ENCODE results near the gene JAZF1.

JAZF1 gene

DNA sequence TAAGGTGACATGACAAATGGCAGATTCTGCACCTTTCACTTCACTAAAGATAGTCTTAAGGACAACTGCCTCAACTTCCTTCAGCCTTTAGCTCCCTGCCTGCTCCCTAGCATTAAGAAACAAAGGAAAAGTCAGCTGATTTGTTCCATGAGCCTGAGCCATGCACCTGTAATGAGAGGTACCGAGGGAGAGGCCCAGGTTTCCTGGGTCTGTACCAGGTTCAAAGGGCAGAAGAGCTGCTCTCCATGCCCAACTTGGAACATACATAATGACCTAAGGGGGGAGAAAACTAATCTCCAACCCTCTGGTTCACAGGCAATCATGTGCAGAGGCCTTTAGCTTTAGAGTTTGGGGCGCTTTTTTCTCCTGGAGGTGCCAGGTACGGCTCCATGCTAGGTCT, 111.2 kb downstream of the JAZF1 start:
- no peaks in the 10 kb centered on the region for H3K9me3 Mint-ChIP-seq
- H3K36me3 Mint-ChIP-seq: peaks cover 9% of the 10 kb centered on the region
- DNase-seq (ENCODE audit: low spot score in 2 of 2) (no peak), ATAC-seq (ENCODE audit: low read depth) (no peak)
- H3K27me3 Mint-ChIP-seq: no peaks in the 10 kb centered on the region
- peaks cover 17% of the 10 kb centered on the region for H3K4me1 Mint-ChIP-seq
- no peak overlapping the region for H3K4me3 Mint-ChIP-seq
- H3K27ac Mint-ChIP-seq: peak overlapping the region; percentile 42

DNA sequence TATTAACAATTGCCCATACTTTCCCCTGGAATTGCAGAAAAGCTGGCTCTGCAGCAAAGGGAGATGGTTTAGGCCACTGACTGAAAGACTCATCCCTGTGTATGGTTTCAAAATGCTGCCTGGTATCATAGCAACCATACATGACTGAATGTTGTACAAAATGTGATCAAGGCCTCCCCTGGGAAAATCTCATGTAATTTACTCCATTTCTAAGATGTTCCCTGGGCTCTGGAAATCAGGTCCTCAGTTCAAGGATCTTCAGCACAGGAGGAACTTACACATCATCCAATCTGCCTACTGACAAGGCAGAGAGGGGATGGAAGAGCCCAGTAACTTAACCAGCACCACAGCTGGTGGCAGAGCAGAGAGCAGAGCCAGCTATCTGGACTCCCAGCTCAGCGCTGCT, 111.8 kb downstream of the JAZF1 start:
- Mint-ChIP-seq H3K27ac (peak overlapping the region; percentile 42), H3K9me3 (no peaks in the 10 kb centered on the region), H3K27me3 (no peaks in the 10 kb centered on the region), H3K4me3 (no peak overlapping the region), H3K36me3 (peaks cover 9% of the 10 kb centered on the region), H3K4me1 (peaks cover 17% of the 10 kb centered on the region)
- DNase-seq (ENCODE audit: low spot score in 2 of 2) (no peak), ATAC-seq (ENCODE audit: low read depth) (no peak)

DNA sequence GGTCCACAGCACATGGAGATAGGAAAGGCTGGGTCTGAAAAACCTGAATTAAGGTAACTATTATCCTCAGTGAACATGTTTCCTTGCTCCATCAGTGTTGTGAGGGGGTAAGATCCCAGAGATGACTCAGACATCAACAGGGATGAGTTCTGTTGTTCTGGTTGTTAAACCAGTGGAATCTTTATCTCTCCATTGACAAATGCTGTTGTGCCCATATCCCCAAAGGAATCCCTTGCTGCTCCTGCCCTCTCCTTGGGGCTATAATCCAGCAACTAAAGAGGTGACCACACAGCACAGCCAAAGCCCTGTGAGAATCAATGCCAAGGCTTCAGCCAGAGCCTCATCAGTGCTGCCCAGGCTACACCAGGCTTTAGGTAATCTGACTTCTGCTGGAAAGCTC, 113.4 kb downstream of the JAZF1 start:
- Mint-ChIP-seq H3K27me3 (no peaks in the 10 kb centered on the region), H3K4me3 (no peak overlapping the region), H3K4me1 (peaks cover 19% of the 10 kb centered on the region), H3K27ac (no peak overlapping the region), H3K36me3 (peaks cover 9% of the 10 kb centered on the region), H3K9me3 (no peaks in the 10 kb centered on the region)
- ATAC-seq (ENCODE audit: low read depth) (no peak), DNase-seq (ENCODE audit: low spot score in 2 of 2) (no peak)

DNA sequence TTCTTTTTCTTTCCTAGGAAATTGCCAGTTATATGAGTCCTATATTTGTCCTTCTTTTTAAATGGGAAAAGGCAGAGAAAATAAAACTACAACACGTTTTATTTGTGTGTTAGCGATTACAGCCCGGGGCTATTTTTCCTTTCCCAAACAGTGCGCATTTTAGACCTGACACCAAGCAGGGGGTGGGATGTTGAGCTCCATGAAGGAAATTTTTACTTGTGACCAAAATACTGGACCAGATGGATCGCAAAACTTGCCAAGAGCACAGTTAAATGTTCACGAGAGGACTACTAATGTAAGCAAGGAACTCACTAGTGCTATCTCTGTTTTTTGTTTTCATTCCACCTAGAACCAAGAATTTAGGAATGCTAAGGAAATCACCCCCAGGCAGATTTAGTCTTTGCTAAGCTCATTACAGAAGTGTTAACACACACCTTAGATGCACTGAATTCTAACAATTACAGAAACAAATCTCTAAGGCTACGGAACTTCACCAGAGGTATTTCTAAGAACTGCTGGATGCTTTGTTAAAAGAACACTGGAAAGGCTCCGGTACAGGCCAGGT, 114.8 kb downstream of the JAZF1 start:
- Mint-ChIP-seq H3K9me3 (no peaks in the 10 kb centered on the region), H3K36me3 (peaks cover 9% of the 10 kb centered on the region), H3K27me3 (no peaks in the 10 kb centered on the region), H3K4me3 (no peak overlapping the region), H3K4me1 (peaks cover 20% of the 10 kb centered on the region), H3K27ac (no peak overlapping the region)
- ATAC-seq (ENCODE audit: low read depth): no peak
- no peak for DNase-seq (ENCODE audit: low spot score in 2 of 2)

DNA sequence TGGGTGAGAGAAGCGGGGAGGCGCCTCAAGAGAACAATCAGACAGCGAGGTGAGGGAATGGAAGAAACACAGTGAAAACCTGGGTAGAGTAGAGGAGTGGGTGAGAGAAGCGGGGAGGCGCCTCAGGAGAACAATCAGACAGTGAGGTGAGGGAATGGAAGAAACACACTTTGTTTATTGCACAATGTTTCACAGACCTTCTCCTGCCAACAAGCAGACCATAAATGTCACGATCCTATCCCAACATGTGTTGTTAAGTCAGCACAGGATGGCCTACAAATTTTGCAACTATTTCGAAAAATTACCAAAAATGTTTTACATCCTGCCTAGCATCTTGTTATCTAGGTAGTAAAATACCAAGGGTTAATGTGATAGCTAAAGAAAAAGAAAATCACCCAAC, 115.3 kb downstream of the JAZF1 start:
- no peaks in the 10 kb centered on the region for H3K27me3 Mint-ChIP-seq

DNA sequence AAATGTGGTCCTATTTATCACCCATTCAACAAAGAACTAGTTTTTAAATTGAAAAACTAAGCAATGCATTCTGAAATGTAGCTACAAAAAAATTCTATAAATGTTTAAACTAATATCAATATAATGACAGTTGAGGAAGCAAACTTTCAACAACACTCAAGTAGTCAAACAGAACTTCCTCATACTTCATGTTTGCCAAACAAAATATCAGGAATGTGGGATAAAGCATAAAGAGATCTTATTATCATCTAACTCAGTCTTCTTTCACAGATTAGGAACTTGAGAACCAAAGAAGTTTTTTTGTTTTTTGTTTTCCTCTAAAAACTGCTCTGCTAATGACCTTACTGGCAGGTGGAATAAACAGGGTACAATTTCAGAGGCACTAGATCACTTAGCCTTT, 116.2 kb downstream of the JAZF1 start:
- DNase-seq (ENCODE audit: low spot score in 2 of 2) (no peak), ATAC-seq (ENCODE audit: low read depth) (no peak)
- Mint-ChIP-seq H3K9me3 (peaks cover 2% of the 10 kb centered on the region), H3K4me3 (no peak overlapping the region), H3K36me3 (peaks cover 10% of the 10 kb centered on the region), H3K27ac (peak overlapping the region; percentile 25), H3K27me3 (no peaks in the 10 kb centered on the region), H3K4me1 (peaks cover 17% of the 10 kb centered on the region)

More for the DNA sequence above, 115.3 kb downstream of the JAZF1 start:
- ATAC-seq (ENCODE audit: low read depth) (no peak), DNase-seq (ENCODE audit: low spot score in 2 of 2) (no peak)
- Mint-ChIP-seq H3K4me3 (no peak overlapping the region), H3K4me1 (peaks cover 20% of the 10 kb centered on the region), H3K27ac (peak overlapping the region; percentile 25), H3K36me3 (peaks cover 9% of the 10 kb centered on the region), H3K9me3 (no peaks in the 10 kb centered on the region)

DNA sequence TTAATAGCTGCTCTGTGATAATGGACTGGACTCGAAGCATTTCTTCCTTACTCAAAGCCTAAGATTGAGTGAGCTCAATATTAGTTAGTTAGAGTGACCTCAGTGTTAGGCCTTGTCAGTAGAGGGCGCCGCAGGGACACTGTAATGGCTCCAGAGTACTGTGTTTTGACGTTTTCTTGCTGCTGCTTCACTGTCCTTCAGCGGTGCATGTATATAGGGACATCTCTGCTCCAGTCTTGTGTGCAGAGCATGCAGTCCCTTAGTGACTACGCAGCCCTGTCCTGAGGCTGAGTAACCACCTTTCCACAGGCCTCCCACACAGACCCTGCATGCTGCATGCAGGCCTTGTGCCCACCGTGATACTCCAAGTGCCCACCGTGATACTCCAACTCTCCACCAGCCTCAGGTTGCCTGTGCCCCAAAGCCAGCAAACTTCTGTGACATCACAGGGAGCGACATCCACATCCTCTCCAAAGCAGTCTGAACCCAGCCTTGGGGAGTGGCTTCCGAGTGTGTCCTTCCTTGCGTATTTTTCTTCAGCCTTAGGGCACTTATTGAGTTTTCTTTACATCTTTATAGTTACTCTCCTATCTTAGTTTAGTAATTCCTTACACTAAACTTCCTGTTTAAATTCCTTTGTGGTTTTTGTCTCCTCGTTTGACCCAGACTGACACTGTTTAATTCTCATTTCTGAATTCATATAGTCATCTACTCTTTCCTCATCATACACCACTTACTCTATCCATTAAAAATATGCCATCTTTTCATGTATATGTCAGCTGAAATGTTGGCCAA, 118.2 kb downstream of the JAZF1 start:
- peak; percentile 19 to 40 for DNase-seq (ENCODE audit: low spot score in 2 of 2)
- Mint-ChIP-seq H3K27ac (no peak overlapping the region), H3K4me1 (peaks cover 13% of the 10 kb centered on the region), H3K4me3 (no peak overlapping the region), H3K9me3 (peaks cover 2% of the 10 kb centered on the region), H3K36me3 (peaks cover 13% of the 10 kb centered on the region), H3K27me3 (no peaks in the 10 kb centered on the region)
- ATAC-seq (ENCODE audit: low read depth): peak; percentile 77

DNA sequence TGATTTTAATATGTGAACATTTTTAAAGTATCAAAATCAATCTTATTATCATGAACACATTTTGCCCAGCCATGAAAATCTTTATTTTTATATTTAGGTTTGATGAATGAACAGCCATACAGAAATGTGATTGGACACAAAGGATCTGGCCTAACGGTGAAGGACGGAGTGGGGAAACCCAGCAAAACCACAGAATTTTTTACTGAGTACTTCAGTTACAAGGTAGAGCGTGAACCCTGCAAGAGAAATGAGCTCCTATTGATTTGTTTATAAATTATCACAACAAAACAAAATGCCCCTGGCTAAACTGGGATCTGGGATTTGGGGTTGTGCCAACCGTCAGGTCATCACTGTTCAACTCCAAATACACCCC, 118.8 kb downstream of the JAZF1 start:
- Mint-ChIP-seq H3K4me1 (peaks cover 13% of the 10 kb centered on the region), H3K27ac (no peak overlapping the region), H3K27me3 (no peaks in the 10 kb centered on the region), H3K4me3 (no peak overlapping the region), H3K9me3 (peaks cover 2% of the 10 kb centered on the region), H3K36me3 (peaks cover 13% of the 10 kb centered on the region)
- ATAC-seq (ENCODE audit: low read depth) (no peak), DNase-seq (ENCODE audit: low spot score in 2 of 2) (no peak)

DNA sequence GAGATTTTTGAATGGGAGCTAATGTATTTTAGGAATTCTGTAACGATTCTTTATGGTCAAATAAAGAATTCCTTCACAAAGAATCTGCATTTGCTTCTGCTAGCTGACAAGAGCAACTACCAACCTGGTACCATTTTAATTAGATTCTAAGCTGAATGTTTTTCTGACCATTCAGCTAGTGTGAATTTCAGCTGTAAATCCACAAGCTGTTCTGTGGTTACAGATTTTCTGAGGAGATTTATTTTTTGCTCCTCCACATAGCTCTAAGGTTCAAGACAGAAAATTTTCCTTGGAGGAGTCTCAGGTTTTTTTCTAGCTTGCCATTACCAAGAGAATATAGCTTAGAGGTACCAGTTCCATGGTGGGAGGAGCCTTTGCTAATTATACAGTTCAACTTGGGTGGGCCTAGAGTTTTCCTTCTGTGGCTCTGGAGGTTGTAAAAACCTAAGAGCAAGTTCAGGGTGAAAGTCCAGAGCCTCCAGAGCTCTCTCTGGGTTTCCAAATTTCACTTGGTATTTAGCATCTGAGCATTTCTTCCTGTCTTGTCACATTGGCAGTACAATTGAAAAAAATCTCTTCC, 120.1 kb downstream of the JAZF1 start:
- DNase-seq (ENCODE audit: low spot score in 2 of 2) (no peak), ATAC-seq (ENCODE audit: low read depth) (no peak)
- H3K27me3 Mint-ChIP-seq: no peaks in the 10 kb centered on the region

DNA sequence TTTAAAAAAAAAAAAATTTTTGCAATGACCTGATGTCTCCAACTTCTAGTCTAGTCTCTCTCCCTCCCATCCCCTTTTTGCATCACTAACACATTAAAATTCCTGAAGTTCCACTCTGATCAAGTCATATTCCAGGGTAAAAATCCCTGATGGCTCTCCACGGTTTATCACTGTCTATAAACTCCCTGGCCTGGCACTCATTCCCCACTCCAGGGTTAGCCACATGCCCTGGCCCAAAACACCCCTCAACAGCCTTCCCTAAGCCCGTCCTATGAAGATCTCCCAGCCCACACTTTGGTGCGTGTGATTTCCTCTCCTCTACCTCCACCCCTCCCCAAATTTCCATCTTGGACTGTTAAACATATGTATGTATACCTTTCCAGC, 125.4 kb downstream of the JAZF1 start:
- H3K27ac Mint-ChIP-seq: no peak overlapping the region

More for the DNA sequence above, 120.1 kb downstream of the JAZF1 start:
- Mint-ChIP-seq H3K4me3 (no peak overlapping the region), H3K36me3 (peaks cover 15% of the 10 kb centered on the region), H3K9me3 (peaks cover 2% of the 10 kb centered on the region), H3K4me1 (peaks cover 15% of the 10 kb centered on the region), H3K27ac (no peak overlapping the region)

DNA sequence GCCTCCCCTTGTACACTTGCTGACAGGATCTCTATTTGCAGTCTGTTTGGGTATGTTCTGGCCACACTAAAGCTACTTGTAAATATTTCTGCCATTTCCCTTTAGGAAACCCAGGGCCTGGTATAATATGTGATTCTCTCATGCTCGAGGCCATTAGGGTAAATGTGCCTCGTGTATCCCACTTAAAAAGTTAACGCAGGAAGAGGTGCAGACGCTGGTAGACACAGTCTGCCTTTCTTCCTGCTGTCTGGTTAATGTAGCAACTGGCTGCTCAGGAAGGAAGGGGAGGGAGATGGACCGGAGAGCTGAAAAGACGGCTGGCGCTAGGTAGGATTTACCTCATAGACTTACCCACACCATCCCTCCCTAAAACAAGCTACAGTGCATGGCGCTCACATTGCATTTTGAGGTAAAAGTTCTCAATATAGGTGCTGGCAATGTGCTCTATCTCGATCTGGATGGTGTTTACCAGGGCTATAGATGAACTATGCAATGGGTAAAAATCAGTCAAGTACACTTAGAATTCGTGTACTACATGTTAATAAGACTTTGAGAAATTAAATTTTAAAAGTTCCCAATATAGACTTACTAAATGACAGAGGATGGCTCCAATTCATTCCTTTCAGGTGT, 125.9 kb downstream of the JAZF1 start:
- no peak overlapping the region for H3K27ac Mint-ChIP-seq
- no peak for DNase-seq (ENCODE audit: low spot score in 2 of 2)
- H3K27me3 Mint-ChIP-seq: no peaks in the 10 kb centered on the region
- ATAC-seq (ENCODE audit: low read depth): no peak
- H3K4me1 Mint-ChIP-seq: peaks cover 18% of the 10 kb centered on the region
- H3K9me3 Mint-ChIP-seq: no peaks in the 10 kb centered on the region
- peaks cover 14% of the 10 kb centered on the region for H3K36me3 Mint-ChIP-seq
- no peak overlapping the region for H3K4me3 Mint-ChIP-seq

More for the DNA sequence above, 125.4 kb downstream of the JAZF1 start:
- DNase-seq (ENCODE audit: low spot score in 2 of 2): no peak
- peaks cover 2% of the 10 kb centered on the region for H3K9me3 Mint-ChIP-seq
- H3K27me3 Mint-ChIP-seq: no peaks in the 10 kb centered on the region
- H3K4me3 Mint-ChIP-seq: no peak overlapping the region
- peaks cover 18% of the 10 kb centered on the region for H3K4me1 Mint-ChIP-seq
- peaks cover 16% of the 10 kb centered on the region for H3K36me3 Mint-ChIP-seq
- no peak for ATAC-seq (ENCODE audit: low read depth)

DNA sequence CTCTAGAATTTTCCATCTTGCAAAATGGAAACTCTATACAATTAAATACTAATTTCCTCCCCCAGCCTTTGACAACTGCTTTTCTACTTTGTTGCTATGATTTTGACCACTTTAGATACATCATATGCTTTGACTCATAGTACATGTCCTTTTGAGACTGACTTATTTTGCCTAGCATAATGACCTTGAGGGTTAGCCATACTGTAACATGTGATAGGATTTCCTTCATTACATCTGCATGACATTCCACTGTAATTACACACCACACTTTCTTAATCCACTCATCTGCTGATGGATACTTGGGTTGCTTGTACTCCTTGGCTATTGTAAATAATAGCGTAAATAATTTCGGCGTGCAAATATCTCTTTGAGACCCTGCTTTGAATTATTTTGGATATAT, 127.7 kb downstream of the JAZF1 start:
- DNase-seq (ENCODE audit: low spot score in 2 of 2) (no peak), ATAC-seq (ENCODE audit: low read depth) (no peak)
- Mint-ChIP-seq H3K27ac (peak overlapping the region; percentile 4), H3K36me3 (peaks cover 12% of the 10 kb centered on the region), H3K27me3 (no peaks in the 10 kb centered on the region), H3K4me1 (peaks cover 18% of the 10 kb centered on the region), H3K9me3 (peaks cover 1% of the 10 kb centered on the region), H3K4me3 (no peak overlapping the region)

DNA sequence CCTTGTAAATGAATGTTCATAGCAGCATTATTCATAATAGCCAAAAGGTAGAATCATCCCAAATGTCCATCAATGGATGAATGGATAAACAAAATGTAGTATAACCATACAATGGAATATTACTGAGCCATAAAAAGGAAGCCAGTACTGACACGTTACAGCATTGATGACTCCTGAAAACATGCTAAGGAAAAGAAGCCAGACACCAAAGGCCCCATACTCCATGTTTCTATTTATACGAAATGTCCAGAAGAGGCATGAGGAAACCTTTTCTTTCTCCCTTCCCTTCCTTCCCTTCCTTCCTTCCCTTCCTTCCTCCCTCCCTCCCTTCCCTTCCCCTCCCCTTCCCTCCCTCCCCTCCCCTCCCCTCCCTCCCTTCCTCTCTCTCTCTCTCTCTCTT, 131.9 kb downstream of the JAZF1 start:
- Mint-ChIP-seq H3K27me3 (no peaks in the 10 kb centered on the region), H3K27ac (no peak overlapping the region), H3K9me3 (peaks cover 1% of the 10 kb centered on the region), H3K4me1 (peaks cover 12% of the 10 kb centered on the region), H3K36me3 (peaks cover 9% of the 10 kb centered on the region), H3K4me3 (no peak overlapping the region)
- ATAC-seq (ENCODE audit: low read depth): no peak
- DNase-seq (ENCODE audit: low spot score in 2 of 2): no peak

DNA sequence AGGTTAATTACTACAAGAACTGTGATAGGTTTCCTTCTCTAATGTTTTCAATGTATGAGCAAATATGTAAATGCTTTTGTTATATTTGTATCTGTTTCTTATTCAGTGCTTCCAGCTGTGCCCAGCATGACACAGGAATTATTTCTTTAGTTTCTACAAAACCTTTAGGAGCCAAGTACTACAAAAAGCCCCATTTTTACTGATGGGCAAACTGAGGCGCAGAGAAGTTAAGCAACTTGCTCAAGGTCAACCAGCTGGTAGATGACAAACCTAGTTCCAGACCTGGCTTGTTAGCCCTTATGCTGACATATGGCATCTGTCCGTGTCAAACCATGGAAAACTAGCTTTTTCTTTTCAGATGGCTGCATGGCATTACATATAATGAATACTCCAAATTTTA, 134.6 kb downstream of the JAZF1 start:
- ATAC-seq (ENCODE audit: low read depth) (no peak), DNase-seq (ENCODE audit: low spot score in 2 of 2) (no peak)
- Mint-ChIP-seq H3K36me3 (peaks cover 17% of the 10 kb centered on the region), H3K4me1 (peaks cover 16% of the 10 kb centered on the region), H3K4me3 (no peak overlapping the region), H3K27ac (no peak overlapping the region), H3K9me3 (peaks cover 1% of the 10 kb centered on the region), H3K27me3 (no peaks in the 10 kb centered on the region)

Data from memory B cell (primary cell).